GM19452 (cell line): ENCODE measurements around the gene ACAD9.
"Not testable (repeated sequence)": the region's sequence is repeated elsewhere in the genome, so short reads cannot be mapped to it uniquely, and the experiment has no call there.

Experiments
- ATAC-seq: cut with Tn5 transposase; IDR thresholded peaks from one replicate; pipeline ENCODE4 v1.9.1; 2021; ENCODE audit not compliant: unreplicated experiment

ACAD9 gene

GRCh38 chr3:128859630-128860029 lies 19.8 kb upstream of the ACAD9 start:
- no peak for ATAC-seq

GRCh38 chr3:128861491-128861890 lies 17.9 kb upstream of the ACAD9 start:
- ATAC-seq, result no peak

DNA sequence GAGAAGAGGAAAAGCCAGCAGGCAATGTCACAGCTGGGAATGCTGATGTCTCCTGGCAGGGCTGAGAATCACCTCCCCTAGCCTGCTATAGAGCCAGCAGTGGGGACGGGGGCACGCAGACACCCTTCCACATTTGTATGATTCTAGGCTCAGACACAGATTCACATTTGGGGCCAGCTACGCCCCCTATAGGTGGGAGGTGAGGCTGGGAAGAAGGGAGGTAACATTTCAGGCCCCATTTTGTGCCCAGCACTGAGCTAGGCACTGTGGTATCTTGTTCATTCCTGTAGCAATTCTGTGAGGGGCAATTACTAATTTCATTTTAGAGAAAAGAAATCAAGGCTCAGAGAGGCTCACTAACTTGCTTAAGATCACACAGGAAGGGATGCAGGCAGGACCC lies 15.9 kb upstream of the ACAD9 start:
- ATAC-seq, result no peak

GRCh38 chr3:128864351-128864811 lies 15.0 kb upstream of the ACAD9 start:
- no peak for ATAC-seq

DNA sequence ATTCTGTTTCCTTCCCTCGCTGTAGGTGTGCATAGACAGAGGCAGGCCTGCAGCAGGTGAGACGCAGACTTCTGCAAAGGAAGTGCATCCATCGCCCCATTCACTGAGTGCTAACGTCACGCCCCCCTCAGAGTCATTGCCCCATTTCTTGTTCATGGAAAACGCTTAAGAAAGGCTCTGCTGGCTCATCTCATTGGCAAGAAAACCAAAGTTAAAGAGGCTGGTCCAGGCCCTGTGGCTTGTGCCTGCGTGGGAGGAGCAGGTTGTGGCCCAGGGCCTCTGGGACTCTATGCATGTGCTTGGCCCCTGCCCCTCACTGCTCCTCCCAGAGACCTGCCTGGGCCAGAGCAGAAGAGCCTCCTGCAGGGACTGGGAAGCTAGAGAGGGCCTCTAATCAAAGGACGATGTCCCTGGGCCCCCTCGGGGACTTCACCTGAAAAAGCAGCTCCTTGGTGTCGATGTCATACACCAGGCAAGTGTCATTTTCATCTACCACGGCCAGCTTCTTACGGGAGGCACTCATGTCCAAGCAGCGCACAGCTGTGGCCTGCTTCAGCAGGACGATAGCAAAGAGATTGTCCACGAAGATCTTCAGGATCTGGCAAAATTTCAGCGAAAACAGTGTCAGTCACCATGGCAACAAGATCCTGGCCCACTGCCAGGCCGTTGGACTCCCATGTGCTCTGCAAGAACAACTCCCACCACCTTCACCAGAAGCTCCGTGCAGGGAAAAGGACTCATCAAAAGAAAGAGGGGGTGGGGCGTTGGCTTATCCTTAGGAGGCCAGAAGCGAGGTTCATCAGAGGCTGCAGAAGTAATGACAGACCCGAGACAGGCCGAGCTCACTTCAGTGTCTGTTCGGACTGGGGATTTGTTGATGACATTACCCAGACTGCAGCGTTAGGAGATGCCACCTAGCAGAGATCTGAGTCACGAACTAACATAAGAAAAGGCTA lies 14.3 kb upstream of the ACAD9 start:
- not testable (repeated sequence) for ATAC-seq

GRCh38 chr3:128867200-128868125 lies 12.0 kb upstream of the ACAD9 start:
- no peak for ATAC-seq

GRCh38 chr3:128870347-128870746 lies 9.1 kb upstream of the ACAD9 start:
- ATAC-seq, result no peak

- ATAC-seq, result no peak
Measured at GRCh38 chr3:128872282-128872681, 7.1 kb upstream of the ACAD9 start.

GRCh38 chr3:128872744-128873143 lies 6.7 kb upstream of the ACAD9 start:
- ATAC-seq, result no peak

DNA sequence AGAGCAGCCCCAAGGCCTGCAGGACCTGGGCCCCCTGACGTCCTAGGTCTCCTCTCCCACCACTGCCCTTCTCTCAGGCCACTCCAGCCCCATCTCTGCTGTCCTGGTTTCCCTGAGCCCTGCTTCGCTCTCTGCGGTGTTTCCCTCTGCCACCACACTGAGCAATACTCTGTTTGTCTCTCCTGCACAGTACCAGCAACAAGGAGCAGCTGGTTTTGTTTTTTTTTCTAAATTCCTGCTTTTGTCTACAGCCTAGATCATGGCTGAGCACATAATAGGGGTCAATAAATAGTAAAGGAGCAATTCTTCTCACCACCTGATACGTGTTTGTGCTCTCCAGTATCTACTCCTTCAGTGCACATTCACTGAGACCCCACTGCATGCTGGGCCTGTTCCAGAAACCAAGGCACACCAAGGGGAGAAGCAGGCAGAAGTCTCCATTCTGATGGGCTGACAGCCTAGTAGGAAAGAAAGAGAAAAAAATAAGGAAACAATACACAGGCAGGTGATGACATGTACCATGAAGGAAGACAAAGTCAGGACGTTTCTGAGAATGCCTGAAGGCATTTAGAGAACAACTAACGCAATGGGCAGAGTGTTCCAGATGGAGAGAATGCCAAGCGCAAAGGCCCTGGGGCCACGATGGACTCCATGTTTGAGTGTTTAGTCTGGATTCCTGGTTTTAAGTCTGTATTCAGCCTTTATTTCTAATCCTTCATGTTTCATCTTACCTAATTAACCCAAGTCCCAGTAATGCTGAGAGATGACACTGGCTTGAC lies 6.0 kb upstream of the ACAD9 start:
- ATAC-seq, result no peak

GRCh38 chr3:128874481-128875180 lies 4.8 kb upstream of the ACAD9 start:
- no peak for ATAC-seq

GRCh38 chr3:128875556-128876120 lies 3.8 kb upstream of the ACAD9 start:
- ATAC-seq, result no peak

DNA sequence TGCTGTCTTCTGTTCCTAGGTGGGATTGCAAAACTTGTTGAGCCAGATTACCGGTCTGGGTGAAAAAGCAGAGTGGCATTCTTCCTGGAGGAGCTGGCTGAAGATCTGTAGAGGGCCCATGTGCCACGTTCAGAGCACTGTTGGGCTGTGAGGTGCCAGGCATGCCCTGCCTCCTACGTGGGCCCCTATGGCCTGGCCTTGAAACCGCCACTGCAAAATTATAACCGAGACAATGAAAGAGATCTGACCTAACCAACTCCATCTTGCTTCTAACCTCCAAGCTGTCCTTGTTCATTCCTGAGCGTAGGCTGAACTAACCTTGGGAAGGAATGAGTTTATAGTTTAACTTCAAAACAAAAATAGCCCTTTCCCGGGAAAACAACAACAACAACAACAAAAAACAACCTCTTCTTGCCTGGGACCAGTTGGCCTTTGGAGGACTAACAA lies 1.4 kb upstream of the ACAD9 start:
- no peak for ATAC-seq

DNA sequence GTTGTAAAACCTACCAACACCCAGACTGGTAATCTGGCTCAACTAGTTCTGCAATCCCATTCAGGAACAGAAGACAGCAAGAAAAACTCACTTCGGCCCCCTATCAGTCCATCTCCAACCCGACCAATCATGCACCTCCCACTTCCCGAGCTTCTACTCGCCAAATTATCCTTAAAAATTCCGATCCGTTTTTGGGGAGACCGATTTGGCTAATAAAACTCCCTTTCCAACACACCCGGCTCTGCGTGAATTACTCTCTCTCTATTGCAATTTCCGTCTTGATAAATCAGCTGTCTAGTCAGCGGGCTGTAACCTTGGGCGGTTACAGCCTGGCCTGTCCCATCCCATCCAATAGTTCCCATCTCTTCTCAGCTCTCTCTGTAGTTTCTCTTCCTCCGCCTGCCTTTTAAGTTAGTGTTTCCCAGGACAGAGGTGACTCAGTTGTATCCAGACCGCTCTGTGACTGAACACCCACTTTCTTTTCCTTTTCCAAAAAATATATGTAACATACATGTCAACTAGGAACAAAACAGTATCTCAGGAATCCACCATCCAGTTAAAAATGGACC lies 780 bp upstream of the ACAD9 start:
- ATAC-seq, result peak; percentile 15

DNA sequence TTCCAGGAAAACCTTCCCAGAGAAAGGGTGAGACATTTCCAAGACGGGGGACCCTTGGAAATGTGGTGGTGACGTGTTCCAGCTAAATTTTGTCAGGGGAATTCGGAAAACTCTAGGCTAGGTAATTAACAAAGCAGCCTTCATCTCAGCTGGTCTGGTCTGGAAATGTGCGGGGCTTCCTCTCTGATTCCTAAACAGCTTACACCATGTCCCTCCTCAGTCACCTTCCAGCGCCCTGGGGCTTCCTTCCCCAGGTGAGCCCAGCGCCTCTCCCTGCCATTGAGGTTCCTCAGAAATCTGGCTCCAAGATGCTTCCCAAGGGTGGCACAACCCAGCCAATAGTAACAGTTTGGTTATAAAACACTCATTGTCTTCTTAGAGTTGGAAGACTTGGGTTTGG lies 571 bp downstream of the ACAD9 start:
- ATAC-seq, result no peak

DNA sequence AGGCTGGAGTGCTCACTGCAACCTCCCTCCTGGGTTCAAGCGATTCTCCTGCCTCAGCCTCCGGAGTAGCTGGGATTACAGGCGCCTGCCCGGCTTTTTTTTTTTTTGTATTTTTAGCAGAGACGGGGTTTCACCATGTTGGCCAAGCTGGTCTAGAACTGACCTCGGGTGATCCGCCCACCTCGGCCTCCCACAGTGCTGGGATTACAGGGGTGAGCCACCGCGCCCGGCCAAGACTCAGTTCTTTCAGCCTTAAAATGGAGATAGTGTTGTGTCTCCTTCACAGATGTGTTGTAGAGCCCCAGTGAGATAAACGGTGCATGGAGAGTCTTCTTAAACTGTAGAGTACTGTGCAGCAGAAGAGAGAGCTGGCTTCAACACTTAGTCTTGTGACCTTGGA lies 1.0 kb downstream of the ACAD9 start:
- not testable (repeated sequence) for ATAC-seq

- no peak for ATAC-seq
Measured at GRCh38 chr3:128881576-128881975, 2.2 kb downstream of the ACAD9 start.

DNA sequence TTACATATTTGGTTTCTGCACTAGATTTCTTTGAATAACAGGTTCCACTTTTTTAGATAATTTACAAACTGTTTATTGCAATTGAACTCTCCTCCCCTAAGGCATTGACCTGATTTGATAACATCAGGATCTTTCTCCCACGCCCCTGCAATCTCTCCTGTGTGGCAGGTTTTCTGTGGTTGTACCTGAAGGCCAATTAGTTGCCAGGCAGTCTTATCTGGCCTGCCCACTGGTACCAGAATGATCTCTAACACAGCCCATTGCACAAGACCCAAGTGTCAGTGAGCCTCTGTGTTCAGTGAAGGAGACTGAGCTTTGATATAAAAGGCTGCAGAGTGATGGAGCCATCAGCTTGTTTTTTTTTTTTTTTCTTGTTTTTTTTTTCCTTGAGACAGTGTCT lies 3.3 kb downstream of the ACAD9 start:
- ATAC-seq, result no peak

GRCh38 chr3:128884992-128885391 lies 5.6 kb downstream of the ACAD9 start:
- ATAC-seq, result no peak
